GM19328 (cell line): ENCODE data around the gene PRXL2C.

ENCODE experiments used
- ATAC-seq: cut with Tn5 transposase; IDR thresholded peaks from one replicate; pipeline ENCODE4 v1.9.1; 2021; ENCODE audit warnings: mild to moderate bottlenecking, moderate library complexity; ENCODE audit not compliant: unreplicated experiment

The PRXL2C gene

DNA sequence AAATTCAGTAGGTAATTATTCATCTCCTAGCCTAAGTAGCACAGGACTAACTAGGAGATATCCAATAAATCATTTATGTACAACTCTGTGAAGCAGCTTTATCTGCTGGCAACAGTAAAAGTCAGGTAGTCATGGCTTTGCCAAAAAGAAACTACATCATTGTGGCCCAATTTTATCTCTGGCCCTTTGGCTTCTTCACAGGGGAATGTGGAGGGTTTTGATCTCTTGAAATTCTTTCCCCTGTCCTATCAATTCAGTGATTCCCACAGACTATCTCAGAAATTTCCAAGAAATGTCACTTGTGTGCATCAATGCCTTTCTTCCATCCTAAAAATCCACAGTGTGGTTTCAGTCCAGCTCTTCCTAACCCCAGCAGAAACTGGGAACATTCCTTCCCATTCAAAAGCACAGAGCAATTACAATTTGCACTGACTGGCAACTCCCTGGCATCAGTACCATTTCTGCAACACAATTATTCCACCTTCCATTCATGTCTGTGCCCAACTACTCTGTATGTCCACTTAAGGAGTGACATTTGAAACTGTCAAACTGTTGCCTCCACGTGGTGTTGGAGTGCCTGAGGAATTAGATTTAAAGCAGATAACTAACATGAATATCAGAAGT lies 42.0 kb downstream of the PRXL2C start:
- ATAC-seq = no peak

DNA sequence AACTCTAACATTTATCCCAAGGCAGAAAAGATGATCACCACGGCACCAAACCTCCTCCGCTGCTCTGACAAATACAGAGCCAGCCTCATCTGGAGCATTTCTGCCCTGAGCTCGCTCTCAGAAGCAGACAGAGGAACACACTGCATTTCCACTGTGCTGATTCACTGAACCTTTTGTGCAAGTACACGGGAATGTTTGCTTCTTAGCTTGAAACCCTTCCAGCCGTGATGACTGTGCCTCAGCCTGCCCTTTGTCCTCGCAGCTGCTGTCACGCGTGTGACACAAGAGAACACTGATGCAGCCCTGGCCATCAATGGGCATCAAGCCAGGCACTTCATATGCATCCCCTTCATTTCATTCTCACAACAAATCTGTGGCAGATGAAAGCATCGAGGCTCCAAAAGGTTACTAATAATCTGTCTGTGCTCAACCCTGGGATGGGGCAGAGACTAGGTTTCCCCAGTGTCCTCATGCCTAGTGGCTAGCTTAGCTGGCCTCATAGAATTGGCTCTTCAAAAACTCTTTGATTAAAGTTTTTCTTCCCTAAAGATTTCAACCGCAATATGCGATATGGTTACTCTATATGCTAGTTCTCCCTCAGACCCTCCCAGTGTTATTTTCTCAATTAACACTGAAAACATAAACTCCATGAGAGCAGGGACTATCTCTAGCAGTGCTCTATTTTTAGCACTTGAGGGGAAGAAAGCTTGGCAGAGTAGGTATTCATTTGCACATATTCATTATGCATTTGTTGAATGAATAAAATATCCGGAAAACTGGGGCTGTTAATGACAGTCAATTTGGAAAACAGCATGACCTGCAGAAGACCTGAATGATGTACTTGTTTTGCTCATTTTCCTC lies 42.8 kb downstream of the PRXL2C start:
- no peak for ATAC-seq

DNA sequence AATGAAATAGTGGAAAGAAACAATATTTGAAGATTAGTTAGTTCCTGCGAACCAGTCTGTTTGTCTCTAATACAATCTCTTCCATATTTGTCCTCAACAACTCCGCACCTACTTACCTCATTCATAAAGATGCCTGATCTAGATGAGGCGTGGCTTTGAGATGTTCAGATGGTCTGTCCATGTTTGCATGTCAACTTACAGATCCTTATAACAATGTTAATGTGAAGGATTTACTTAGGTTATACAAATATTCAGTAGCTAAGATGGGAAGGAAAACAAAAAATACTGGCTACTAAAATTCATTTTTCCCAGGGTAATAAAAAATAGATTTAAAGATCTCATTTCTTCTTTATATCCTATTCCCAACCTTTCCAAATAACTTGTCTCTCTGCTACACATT lies 43.8 kb downstream of the PRXL2C start:
- no peak for ATAC-seq

DNA sequence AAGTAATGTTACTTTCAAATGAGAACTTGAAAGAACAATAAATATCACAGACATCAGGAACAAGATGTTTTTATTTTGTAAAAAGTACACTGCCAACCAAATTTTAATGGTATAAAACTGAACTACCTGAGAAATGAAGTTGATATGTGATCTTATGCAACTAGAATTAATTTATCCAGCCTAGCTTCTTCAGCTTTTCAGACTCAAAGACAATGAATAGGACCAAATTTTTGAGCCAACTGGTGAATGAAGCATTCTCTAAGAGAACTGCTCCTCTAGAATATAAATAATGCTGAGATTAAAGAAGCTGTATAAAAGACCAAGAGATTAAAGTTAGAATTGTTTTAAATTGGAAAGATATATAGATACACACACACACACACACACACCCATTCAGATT lies 45.4 kb downstream of the PRXL2C start:
- no peak for ATAC-seq

DNA sequence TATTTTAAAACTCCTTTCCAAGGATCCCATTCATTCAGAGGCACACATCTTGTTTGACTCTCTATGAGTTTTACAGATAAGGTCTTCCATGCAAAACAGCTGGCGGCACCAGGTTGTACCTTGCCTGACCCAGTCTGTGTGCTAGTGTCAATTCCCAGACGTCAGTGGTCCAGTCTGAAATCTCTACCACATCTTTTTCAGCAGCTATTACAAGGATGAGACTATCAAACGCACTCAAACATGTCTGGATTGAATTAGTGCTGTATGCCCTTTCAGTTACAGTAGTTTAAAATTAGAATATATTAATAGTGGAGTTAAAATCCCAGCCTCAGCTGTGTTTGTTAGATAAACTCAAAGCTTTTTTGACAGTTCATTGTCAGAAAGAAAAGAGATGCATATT lies 47.1 kb downstream of the PRXL2C start:
- no peak for ATAC-seq

DNA sequence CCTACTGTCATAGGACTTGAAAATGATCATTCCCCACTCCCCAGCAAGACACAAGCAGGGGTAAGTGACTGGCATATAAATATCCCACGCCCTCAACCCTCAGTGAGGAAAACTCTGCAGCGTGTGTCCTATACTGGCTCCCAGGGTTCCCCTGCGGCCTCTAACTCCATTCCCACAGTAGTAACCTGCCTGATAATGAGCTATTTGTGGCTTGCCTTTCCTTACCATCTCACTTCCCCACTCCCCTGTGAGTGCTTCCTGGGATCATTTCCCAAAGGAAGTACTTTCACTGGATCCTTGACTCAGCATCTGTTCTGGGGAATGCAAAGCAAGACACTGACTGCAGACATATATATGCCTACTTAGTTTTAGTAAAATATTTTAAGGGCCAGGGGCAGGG lies 49.8 kb downstream of the PRXL2C start:
- ATAC-seq = no peak

DNA sequence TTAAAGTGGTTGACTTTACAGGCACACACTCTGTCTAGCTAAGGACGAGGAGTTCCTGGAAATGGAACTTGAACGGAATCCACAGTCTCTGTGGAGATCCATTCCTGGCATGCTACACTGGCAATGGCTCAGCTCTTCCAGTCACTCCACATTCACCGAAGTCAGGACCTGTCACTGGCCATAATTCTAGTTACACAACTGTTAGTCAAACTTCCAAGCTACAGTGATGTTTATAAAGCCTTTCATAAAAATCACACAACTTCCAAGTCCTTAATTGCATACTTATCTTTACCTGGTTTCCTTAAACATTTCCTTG lies 51.2 kb downstream of the PRXL2C start:
- no peak for ATAC-seq

DNA sequence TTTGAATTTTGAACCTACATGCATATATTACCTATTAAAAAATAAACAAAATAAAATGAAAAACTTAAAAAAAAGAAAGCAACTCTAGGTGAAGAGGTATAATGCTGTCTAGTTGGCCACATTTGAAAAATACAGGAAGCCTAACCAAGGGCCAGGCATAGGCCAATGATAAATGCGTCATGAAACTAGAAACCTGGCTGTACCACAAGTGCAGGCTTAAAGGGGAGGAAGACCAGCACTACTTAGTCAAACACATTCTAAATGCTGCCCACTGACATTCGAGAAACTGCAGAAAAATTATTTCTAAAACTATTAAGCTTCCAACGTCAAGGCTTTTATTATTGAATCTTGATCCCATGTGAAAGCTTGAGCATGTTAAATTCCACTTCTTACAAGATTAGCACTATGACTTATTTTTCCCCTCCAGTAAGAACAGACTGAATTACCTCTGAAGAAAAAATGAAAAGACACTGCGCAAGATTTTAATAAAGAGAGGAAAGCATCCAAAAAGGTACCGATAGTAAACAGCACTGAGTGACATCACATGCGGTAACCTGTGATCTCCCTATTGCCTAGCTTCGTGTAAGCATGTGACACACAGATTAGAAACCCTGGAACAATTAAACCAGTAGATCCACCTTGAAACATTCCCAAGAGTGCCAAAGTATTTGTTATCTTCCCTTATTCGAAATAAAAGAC lies 51.7 kb downstream of the PRXL2C start:
- no peak for ATAC-seq

DNA sequence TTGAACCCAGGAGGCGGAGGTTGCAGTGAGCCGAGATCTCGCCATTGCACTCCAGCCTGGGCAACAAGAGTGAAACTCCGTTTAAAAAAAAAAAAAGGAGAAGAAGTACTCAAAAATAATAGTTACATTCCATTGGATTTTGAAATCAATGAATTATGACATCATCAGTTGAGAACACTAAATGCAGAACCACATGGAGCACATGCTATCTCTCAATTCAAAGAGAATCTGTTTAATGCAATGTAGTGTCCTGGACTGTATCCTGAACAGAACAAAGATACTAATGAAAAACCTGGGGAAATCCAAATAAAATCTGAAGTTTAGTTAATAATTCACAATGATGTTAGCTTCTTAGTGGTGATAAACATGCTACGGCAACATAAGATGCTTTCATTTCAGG lies 55.8 kb downstream of the PRXL2C start:
- no peak for ATAC-seq

DNA sequence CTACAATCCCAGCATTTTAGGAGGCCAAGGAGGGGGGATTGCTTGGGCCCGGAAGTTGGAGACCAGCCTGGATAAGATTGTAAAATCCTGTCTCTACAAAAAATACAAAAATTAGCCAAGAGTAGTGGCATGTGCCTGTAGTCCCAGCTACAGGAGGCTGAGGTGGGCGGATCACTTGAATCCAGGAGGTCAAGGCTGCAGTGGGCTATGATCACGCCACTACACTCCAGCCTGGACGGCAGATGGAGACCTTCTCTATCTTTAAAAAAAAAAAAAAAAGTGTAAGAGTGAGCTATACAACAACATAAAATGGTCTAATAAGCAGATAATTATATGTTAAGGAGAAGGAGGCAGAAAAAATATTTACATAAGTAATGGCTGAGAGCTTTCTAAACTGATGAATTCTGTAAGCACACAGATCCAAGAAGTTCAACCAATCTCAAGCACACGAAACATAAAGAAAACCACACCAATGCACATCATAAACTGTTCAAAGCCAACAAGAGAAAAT lies 58.5 kb downstream of the PRXL2C start:
- no peak for ATAC-seq
